ENCODE measurements around the gene HOXB2.

The HOXB2 gene

DNA sequence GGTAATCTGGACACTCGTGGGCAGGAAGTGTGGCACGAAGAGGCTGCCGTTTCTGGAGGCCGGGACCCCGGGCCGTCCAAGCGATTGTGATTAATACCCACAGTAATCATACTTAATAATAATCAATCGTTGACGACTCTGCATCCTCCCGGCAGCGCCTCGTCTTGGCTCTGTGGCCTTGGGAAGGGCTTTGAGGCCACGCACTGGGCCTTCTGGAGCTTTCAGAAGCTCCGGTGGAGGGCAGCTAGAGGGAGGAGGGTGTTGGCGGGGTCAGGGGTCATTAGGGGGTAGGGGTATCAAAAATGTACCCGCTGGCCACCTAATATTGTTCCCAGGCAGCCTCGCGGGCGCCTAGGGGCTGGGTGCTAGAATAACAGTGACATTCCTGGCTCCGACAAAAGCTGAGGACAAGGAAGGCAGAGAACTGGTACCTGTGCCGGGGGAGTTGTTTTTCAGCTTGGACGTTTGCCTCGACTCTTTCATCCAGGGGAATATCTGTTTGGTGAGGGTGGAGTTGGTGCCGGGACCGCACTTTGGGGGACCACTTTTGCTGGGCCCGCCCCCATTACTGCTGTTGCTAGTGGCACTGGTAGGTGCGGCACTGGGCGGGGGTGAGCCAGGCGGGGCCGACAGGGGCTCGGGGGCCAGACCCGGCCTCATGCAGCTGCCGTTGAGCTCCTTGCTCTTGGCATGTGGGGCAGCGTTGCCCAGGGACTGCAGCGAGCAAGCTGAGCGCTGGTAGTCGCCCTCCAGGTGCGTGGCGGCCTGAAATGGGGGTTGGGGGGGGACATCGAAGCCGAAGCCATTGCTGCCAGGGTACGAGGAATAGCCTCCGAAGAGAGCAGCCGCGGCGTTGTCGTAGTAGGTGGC is 6.9 kb upstream of the HOXB2 start:
- FAIRE-seq = no peak

DNA sequence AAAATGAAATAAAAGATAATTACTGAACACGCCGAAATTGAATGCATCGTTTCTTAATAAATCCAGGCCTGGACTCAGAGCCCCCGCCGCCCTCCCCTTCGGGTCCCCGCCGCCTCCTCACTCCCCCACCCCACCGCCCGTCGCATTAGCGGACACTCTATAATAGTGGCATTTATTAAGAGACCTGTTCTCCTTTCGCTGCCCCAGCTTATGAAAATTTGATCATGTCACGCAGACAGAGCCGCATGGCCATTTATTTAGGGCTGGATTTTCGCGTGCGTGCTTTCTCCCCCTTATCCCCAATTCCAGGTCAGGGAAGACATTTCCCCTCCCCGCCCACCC is 6.3 kb upstream of the HOXB2 start:
- FAIRE-seq = no peak

GRCh38 chr17:48550502-48551213 is 5.7 kb upstream of the HOXB2 start:
- FAIRE-seq = no peak

DNA sequence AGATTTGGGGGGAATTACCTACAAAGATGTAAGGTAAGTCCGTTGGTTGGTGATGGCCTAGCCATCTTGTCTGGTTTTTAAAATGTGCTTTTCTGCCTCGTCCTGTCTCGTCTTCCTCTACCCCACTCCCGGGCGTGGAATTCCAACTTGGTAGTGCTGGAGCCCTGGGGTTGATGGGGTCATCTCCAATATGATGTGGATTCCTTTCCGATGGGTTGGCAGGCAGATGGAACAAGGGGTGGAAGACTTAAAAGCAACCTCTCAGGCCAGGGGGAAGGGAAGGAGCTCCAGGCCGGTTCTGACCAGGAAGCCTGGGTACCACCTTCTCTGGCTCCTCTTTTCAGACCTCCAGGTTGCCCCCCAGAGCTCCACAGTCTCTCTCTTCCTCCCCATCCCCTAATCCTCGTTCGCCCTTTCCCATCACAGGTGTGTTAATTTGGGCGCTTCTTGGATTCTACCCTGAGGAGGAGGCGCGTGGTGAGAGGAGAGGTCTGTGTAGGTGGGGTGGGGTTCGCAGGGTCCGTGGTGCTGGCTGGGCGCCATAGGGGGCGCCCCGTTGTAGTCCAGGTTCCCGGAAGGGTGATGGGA is 5.1 kb upstream of the HOXB2 start:
- no peak for FAIRE-seq

- no peak for FAIRE-seq
Measured at GRCh38 chr17:48549281-48549630, 4.3 kb upstream of the HOXB2 start.

- FAIRE-seq = no peak
Measured at GRCh38 chr17:48548523-48549280, 3.8 kb upstream of the HOXB2 start.

- no peak for FAIRE-seq
Measured at GRCh38 chr17:48547808-48548522, 3.1 kb upstream of the HOXB2 start.

DNA sequence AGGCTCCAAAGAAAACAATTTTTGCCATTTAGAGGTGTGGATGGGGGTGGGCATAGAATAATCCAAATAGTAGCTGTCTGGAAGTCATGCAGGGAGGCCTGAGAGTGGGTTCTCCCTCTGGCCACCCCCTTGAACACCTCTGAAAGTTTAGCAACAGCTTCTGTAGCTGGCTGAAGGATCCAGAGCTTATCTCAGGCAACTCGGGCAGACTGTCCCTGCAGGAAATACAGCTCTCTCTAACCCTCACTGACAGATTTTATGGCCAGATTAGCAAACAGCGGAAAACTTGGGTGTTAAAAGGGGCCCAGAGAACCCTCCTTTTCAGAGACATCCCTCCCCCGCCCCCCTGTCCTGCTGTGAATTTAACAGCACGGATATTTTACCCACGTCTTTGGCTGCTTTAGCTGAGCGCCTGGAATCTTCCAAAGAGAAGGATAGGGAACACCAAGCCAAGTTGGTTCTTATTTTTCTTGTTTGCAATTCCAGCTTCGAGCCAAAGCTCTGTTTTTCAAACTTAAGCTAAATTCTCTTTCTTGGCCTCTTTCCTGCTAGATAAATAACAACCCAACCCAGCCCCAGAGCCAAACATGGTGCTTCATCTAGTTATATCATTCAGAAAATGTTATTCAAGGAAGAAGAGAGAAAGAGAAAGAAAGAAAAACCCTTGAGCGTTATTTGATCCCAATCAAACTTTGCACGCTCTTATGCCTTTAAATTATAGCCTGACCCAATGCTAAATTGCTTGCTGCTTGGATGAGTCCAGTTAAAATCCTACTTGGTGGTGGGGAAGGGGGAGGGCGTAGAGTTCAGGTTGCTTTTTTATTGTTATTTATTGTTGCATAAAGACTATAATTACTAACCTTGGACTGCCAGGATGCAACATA is 2.3 kb upstream of the HOXB2 start:
- peak; percentile 76 for FAIRE-seq

- FAIRE-seq = no peak
Measured at GRCh38 chr17:48546137-48546923, 1.4 kb upstream of the HOXB2 start.

- no peak for FAIRE-seq
Measured at GRCh38 chr17:48545539-48545938, 630 bp upstream of the HOXB2 start.

- no peak for FAIRE-seq
Measured at GRCh38 chr17:48544349-48545021, 424 bp downstream of the HOXB2 start.

DNA sequence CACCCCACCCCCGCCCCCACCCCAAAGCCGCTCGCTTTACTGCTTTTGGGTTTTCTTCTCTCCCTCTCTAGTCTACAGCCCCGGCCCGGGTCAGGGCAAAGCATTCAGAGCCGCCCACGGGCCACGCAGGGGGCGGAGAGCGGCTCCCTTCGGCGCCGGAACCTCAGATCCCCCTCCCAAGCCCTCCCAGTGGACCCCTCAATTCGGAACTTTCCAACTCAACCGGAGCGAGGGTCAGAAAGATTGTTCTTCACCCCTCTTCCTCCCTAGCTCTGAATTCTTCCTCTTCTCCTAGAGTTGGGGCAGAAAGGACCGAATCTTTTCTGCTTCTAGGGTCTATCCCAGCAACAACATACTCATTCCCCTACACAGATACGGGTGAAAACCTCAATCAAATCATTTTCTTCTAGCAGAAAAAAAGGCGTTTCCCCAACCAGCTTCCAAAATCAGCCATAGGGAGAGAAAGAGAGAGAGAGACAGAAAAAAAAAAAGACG is 1.0 kb downstream of the HOXB2 start:
- FAIRE-seq = no peak

GRCh38 chr17:48543107-48543853 is 1.6 kb downstream of the HOXB2 start:
- FAIRE-seq = no peak

GRCh38 chr17:48542698-48543106 is 2.2 kb downstream of the HOXB2 start:
- FAIRE-seq = no peak

- no peak for FAIRE-seq
Measured at GRCh38 chr17:48542114-48542656, 2.7 kb downstream of the HOXB2 start.

- FAIRE-seq = no peak
Measured at GRCh38 chr17:48541577-48542113, 3.3 kb downstream of the HOXB2 start.

DNA sequence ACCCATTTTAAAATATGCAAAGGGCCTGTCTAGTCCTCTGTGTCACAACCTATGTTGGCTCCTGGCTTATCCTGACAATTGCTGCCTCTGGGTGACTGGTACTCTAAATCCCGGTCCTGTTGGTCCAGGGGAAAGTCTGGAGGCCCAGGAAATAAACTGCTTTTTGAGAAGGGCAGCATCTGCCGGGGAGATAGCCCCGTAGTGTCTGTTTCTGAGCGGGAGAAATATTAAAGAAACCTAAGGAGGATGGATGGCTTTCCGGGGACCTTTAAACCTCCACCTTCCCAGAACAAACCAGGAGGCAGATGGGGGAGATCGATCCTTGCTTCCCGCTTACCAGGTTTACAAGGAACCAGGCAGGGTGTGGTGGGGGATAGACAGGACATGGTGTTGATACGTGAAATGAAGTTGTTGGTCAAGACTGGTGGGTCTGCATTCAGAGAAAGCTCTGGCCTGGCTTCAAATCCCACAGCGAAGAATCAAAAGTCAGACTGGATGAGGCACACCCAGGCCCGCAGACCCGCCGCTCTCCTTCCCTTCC is 3.8 kb downstream of the HOXB2 start:
- FAIRE-seq = no peak

GRCh38 chr17:48540213-48540612 is 4.7 kb downstream of the HOXB2 start:
- no peak for FAIRE-seq
